Omental fat pad (tissue), 4 donors: ENCODE data around the gene COMTD1. TPM values are rescaled to one million over a fixed set of nuclear protein-coding genes. Genes with fewer than 3 reads are reported as not detected.
"Not testable (repeated sequence)": the region's sequence is repeated elsewhere in the genome, so short reads cannot be mapped to it uniquely, and the experiment has no call there.

Experiments used
- ATAC-seq: fragments of 150-250 bp; one replicate; pipeline ENCODE4 v1.9.1; 2016; ENCODE audit warnings: mild to moderate bottlenecking, moderate library complexity; ENCODE audit not compliant: low FRiP score
- DNase-seq: peaks from one replicate; pipeline ENCODE4 v3.0.0-alpha.2; 2019; ENCODE audit warnings: low spot score
- total RNA-seq, 4 donors: library from RNA; depleted of rRNA; stranded (reverse); fragments of >200 nt; gene quantifications; one replicate each; pipeline ENCODE4 v1.1.0, GENCODE V29; 2016
- TF ChIP-seq, protein P1 (sequence below), 3 donors: fragments of 450-650 bp; IDR thresholded peaks; one replicate each; pipeline ENCODE4 v1.5.1; 2016 to 2017; ENCODE audit warnings: antibody characterized with exemption in 3 of 3, mild to moderate bottlenecking in 3 of 3, moderate library complexity in 2 of 3

COMTD1 gene
- total RNA-seq, 4 donors from 2014 or later, result 16.1 to 30.6 (median 24.3) TPM

DNA sequence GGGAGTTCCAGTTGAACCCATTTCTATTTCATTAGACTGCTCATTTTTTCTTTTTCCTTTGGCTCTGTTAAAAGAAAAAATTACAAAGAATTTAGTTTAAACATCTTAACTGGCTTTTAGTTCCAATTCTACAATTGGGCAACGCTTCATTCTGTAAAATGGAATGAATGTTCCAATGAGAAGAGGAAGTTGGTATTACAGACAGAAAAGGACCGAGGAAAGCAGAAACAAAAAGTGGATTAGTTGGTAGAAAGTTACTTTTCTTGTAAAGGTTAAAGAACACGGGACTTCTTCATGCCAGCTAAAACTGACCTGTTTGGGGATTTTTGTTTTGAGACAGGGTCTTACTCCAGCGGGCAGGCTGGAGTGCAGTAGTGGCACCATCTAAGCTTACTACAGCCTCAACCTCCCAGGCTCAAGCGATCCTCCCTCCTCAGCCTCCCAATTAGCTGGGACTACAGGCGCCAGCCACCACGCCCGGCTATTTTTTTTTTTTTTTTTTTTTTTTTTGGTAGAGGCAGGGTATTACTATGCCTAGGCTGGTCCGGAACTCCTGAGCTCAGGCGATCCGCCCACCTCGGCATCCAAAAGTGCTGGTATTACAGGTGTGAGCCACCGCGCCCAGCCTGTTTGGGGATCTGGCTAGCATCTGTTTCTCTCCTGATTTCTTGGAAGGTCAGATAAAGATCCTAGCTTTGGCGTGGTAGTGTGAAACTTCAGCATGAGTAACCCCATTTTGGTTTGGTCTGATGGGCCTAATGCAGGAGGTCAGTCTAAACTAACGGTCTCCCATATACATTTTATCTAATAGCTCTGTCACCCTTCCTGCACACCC lies 26.5 kb downstream of the COMTD1 start:
- no peak for ATAC-seq
- DNase-seq, result no peak
- TF ChIP-seq, protein P1, sequence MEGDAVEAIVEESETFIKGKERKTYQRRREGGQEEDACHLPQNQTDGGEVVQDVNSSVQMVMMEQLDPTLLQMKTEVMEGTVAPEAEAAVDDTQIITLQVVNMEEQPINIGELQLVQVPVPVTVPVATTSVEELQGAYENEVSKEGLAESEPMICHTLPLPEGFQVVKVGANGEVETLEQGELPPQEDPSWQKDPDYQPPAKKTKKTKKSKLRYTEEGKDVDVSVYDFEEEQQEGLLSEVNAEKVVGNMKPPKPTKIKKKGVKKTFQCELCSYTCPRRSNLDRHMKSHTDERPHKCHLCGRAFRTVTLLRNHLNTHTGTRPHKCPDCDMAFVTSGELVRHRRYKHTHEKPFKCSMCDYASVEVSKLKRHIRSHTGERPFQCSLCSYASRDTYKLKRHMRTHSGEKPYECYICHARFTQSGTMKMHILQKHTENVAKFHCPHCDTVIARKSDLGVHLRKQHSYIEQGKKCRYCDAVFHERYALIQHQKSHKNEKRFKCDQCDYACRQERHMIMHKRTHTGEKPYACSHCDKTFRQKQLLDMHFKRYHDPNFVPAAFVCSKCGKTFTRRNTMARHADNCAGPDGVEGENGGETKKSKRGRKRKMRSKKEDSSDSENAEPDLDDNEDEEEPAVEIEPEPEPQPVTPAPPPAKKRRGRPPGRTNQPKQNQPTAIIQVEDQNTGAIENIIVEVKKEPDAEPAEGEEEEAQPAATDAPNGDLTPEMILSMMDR (IDR thresholded peaks at IDR 0.05), result no peak

- no peak for ATAC-seq
- no peak for DNase-seq
- TF ChIP-seq, protein P1 (IDR thresholded peaks at IDR 0.05), result no peak
Measured at GRCh38 chr10:75208181-75208580, 27.6 kb downstream of the COMTD1 start.

- DNase-seq (no peak), ATAC-seq (no peak)
- TF ChIP-seq, protein P1 (IDR thresholded peaks at IDR 0.05), result no peak
Measured at GRCh38 chr10:75207857-75208144, 28.0 kb downstream of the COMTD1 start.

GRCh38 chr10:75207079-75207856 lies 28.5 kb downstream of the COMTD1 start:
- DNase-seq (no peak), ATAC-seq (no peak)
- TF ChIP-seq, protein P1 (IDR thresholded peaks at IDR 0.05), result no peak

DNA sequence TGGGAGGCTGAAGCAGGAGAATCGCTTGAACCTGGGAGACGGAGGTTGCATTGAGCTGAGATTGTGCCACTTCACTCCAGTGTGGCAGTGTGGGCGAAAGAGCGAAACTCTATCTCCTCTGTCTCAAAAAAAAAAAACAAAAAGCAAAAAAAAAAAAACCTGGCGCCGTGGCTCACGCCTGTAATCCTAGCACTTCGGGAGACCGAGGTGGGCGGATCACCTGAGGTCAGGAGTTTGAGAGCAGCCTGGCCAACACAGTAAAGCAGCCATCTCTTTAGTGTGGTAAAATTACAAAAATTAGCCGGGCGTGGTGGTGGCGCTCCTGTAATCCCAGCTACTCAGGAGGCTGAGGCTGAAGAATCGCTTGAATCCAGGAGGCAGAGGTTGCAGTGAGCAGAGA lies 29.1 kb downstream of the COMTD1 start:
- ATAC-seq, DNase-seq: not testable (repeated sequence)

- no peak for DNase-seq
- TF ChIP-seq, protein P1 (IDR thresholded peaks at IDR 0.05), result no peak
- ATAC-seq, result no peak
Measured at GRCh38 chr10:75205908-75206307, 29.8 kb downstream of the COMTD1 start.

- TF ChIP-seq, protein P1 (IDR thresholded peaks at IDR 0.05), result no peak
- DNase-seq (no peak), ATAC-seq (no peak)
Measured at GRCh38 chr10:75203724-75204123, 32.0 kb downstream of the COMTD1 start.

DNA sequence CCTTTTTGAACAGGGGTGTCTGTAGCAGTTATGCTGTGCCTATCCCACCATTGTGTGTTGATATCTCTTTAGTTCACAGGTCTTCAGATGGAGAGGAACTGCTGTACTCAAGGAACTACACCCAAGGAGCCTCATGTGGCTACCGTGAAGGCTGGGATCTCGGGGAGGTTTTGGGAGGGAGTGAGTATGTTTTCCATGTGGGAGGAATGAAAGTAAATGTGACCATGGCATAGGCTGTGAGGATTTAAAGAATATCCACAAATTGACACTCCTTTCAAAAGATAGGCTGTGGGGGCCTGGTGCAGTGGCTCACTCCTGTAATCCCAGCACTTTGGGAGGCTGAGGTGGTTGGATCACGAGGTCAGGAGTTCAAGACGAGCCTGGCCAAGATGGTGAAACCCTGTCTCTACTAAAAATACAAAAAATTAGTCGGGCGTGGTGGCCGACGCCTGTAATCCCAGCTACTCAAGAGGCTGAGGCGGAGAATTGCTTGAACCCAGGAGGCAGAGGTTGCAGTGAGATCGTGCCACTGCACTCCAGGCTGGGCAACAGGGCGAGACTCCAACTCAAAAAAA lies 32.6 kb downstream of the COMTD1 start:
- not testable (repeated sequence) for DNase-seq, ATAC-seq
